ENCODE results near the gene EZH2. TPM values are rescaled to one million over a fixed set of nuclear protein-coding genes. Genes with fewer than 3 reads are reported as not detected.

The EZH2 gene
- total RNA-seq, 4 donors from 2014 or later = 6.0 to 17.3 (median 7.2) TPM

GRCh38 chr7:148877517-148877916, 6.6 kb downstream of the EZH2 start:
- intact Hi-C loops (cut with DNase I; ENCODE audit: low total_unique reads) (no loop called here), in situ Hi-C loops (cut with MboI; ENCODE audit: low pct_ligation_motif_present in 1 of 4, low pct_unique_long_range_greater_than_20kb in 1 of 4, low sequenced_read_pairs in 3 of 4) (no loop called here)
- Histone ChIP-seq H3K4me3 (no peak overlapping the region), H3K9me3 (no peaks in the 10 kb centered on the region), H3K27ac (no peak overlapping the region), H3K36me3 (no peaks in the 10 kb centered on the region), H3K27me3 (no peaks in the 10 kb centered on the region), H3K4me1 (peaks cover 0 to 6% (median 2%) of the 10 kb centered on the region in 4 donors)
- TF ChIP-seq CTCF (IDR thresholded peaks at IDR 0.05) (no peak), POLR2A (IDR thresholded peaks at IDR 0.05) (no peak), EP300 (IDR thresholded peaks at IDR 0.05; ENCODE audit: low read depth) (no peak), POLR2AphosphoS5 (IDR thresholded peaks at IDR 0.05) (no peak)
- no peak for DNase-seq
- WGBS, 2 donors (ENCODE audit: low coverage in 1 of 2) = 63 to 78% methylated on average over 1 of the region's 1 CpG

GRCh38 chr7:148872188-148872587, 11.9 kb downstream of the EZH2 start:
- TF ChIP-seq EP300 (IDR thresholded peaks at IDR 0.05; ENCODE audit: low read depth) = no peak
- no peak for TF ChIP-seq POLR2AphosphoS5 (IDR thresholded peaks at IDR 0.05)
- no peak for TF ChIP-seq POLR2A (IDR thresholded peaks at IDR 0.05)
- no peak for TF ChIP-seq CTCF (IDR thresholded peaks at IDR 0.05)
- in situ Hi-C loops (cut with MboI; ENCODE audit: low pct_ligation_motif_present in 1 of 4, low pct_unique_long_range_greater_than_20kb in 1 of 4, low sequenced_read_pairs in 3 of 4) (loop anchor here in 1 of 4 donors (25.0 kb wide), 1 partner anchor 90 kb away; no protein-coding TSS in a partner anchor), intact Hi-C loops (cut with DNase I; ENCODE audit: low total_unique reads) (no loop called here)
- Histone ChIP-seq H3K27me3 (no peaks in the 10 kb centered on the region), H3K27ac (no peak overlapping the region), H3K4me3 (no peak overlapping the region), H3K4me1 (no peaks in the 10 kb centered on the region), H3K36me3 (no peaks in the 10 kb centered on the region), H3K9me3 (peaks cover 0 to 7% of the 10 kb centered on the region in 2 donors)
- DNase-seq = no peak

- in situ Hi-C loops (cut with MboI; ENCODE audit: low pct_ligation_motif_present in 1 of 4, low pct_unique_long_range_greater_than_20kb in 1 of 4, low sequenced_read_pairs in 3 of 4) = loop anchor here in 1 of 4 donors (25.0 kb wide), 1 partner anchor 91 kb away; no protein-coding TSS in a partner anchor
- intact Hi-C loops (cut with DNase I; ENCODE audit: low total_unique reads) = no loop called here
- 97 to 100% methylated on average over 4 to 5 of the region's 5 CpGs for WGBS, 2 donors (ENCODE audit: low coverage in 1 of 2)
- DNase-seq = no peak
- H3K4me3 ChIP-seq = no peak overlapping the region
- no peak overlapping the region for H3K27ac ChIP-seq
- H3K36me3 ChIP-seq = no peaks in the 10 kb centered on the region
- H3K4me1 ChIP-seq = no peaks in the 10 kb centered on the region
- TF ChIP-seq CTCF (IDR thresholded peaks at IDR 0.05) (no peak), EP300 (IDR thresholded peaks at IDR 0.05; ENCODE audit: low read depth) (no peak), POLR2A (IDR thresholded peaks at IDR 0.05) (no peak), POLR2AphosphoS5 (IDR thresholded peaks at IDR 0.05) (no peak)
- no peaks in the 10 kb centered on the region for H3K27me3 ChIP-seq
- H3K9me3 ChIP-seq = peaks cover 0 to 7% of the 10 kb centered on the region in 2 donors
These were observed 12.5 kb downstream of the EZH2 start for GRCh38 chr7:148871551-148871950.

DNA sequence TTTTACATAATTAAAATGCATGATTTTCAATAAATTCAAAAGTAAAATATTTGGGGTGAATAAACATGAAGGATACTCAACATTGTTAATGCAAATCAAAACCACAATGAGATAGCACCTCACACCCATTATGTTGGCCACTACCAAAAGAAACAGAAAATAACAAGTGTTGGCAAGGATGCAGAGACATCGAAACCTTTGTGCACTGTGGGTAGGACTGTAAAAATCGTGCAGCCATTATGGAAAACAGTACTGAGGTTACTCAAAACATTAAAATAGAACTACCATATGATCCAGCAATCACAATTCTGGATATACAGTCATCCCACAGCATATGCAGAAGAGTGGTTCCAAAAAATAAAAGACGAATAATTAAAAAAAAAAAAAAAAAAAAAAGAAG, 13.1 kb downstream of the EZH2 start:
- in situ Hi-C loops (cut with MboI; ENCODE audit: low pct_ligation_motif_present in 1 of 4, low pct_unique_long_range_greater_than_20kb in 1 of 4, low sequenced_read_pairs in 3 of 4) = loop anchor here in 1 of 4 donors (25.0 kb wide), 1 partner anchor 91 kb away; no protein-coding TSS in a partner anchor
- H3K36me3 ChIP-seq = no peaks in the 10 kb centered on the region
- H3K27me3 ChIP-seq = no peaks in the 10 kb centered on the region
- peaks cover 0 to 7% of the 10 kb centered on the region in 2 donors for H3K9me3 ChIP-seq
- TF ChIP-seq CTCF (IDR thresholded peaks at IDR 0.05) (no peak), POLR2A (IDR thresholded peaks at IDR 0.05) (no peak), EP300 (IDR thresholded peaks at IDR 0.05; ENCODE audit: low read depth) (no peak), POLR2AphosphoS5 (IDR thresholded peaks at IDR 0.05) (no peak)
- H3K4me3 ChIP-seq = no peak overlapping the region
- H3K27ac ChIP-seq = no peak overlapping the region
- no peak for DNase-seq
- WGBS, 2 donors (ENCODE audit: low coverage in 1 of 2) = 76 to 92% methylated on average over 2 to 3 of the region's 3 CpGs
- intact Hi-C loops (cut with DNase I; ENCODE audit: low total_unique reads) = no loop called here
- no peaks in the 10 kb centered on the region for H3K4me1 ChIP-seq

Data from transverse colon (tissue), 4 donors.